Measurements from ENCODE around the gene ADAP1.

DNA sequence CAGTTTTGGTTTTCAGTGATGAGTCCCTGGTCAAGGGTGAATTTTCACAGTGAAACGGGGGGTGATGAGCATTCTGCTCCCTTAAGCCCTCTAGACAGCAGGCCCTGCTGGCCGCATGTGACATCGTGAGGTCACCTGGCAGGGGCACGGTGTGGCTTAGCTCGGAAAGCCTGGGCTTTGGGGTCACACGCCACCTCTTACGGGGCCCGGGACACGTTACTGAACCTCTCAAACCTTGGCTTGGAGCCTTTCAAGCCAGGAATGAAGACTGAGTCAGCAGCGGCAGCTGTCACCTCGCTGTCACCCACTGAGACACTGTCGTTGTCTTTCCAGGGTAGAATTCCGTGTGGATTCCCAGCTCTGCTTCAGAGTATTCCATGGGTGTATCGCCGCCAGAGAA is 74.0 kb downstream of the ADAP1 start:
- TF ChIP-seq, protein P1, sequence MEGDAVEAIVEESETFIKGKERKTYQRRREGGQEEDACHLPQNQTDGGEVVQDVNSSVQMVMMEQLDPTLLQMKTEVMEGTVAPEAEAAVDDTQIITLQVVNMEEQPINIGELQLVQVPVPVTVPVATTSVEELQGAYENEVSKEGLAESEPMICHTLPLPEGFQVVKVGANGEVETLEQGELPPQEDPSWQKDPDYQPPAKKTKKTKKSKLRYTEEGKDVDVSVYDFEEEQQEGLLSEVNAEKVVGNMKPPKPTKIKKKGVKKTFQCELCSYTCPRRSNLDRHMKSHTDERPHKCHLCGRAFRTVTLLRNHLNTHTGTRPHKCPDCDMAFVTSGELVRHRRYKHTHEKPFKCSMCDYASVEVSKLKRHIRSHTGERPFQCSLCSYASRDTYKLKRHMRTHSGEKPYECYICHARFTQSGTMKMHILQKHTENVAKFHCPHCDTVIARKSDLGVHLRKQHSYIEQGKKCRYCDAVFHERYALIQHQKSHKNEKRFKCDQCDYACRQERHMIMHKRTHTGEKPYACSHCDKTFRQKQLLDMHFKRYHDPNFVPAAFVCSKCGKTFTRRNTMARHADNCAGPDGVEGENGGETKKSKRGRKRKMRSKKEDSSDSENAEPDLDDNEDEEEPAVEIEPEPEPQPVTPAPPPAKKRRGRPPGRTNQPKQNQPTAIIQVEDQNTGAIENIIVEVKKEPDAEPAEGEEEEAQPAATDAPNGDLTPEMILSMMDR (IDR thresholded peaks at IDR 0.05), result no peak
- no peak for TF ChIP-seq POLR2A (IDR thresholded peaks at IDR 0.05)

Measured in heart left ventricle (tissue), 13 donors.